SU-DHL-6 (cell line): Measurements from ENCODE around the gene KRTAP4-8.

ENCODE experiments used
- EZH2phosphoT487 ChIP-seq: fragments of 200-600 bp; sonication (generic), shearing (Covaris generic); conservative IDR thresholded peaks from 2 replicates; pipeline ENCODE4 v1.6.1; 2018; ENCODE audit warnings: mild to moderate bottlenecking, antibody characterized with exemption, low read length, moderate library complexity, mixed read lengths
- TF ChIP-seq, protein P1 (sequence below): fragments of 200-600 bp; sonication (generic); IDR thresholded peaks from one replicate; pipeline ENCODE4 v1.5.1; 2017; ENCODE audit warnings: antibody characterized with exemption, mild to moderate bottlenecking, low read length, moderate library complexity; ENCODE audit not compliant: insufficient read depth, poor library complexity, severe bottlenecking

GRCh38 chr17:41101586-41102259 is 3.8 kb upstream of the KRTAP4-8 start, which contains the start of gene KRTAP4-16:
- TF ChIP-seq, protein P1, sequence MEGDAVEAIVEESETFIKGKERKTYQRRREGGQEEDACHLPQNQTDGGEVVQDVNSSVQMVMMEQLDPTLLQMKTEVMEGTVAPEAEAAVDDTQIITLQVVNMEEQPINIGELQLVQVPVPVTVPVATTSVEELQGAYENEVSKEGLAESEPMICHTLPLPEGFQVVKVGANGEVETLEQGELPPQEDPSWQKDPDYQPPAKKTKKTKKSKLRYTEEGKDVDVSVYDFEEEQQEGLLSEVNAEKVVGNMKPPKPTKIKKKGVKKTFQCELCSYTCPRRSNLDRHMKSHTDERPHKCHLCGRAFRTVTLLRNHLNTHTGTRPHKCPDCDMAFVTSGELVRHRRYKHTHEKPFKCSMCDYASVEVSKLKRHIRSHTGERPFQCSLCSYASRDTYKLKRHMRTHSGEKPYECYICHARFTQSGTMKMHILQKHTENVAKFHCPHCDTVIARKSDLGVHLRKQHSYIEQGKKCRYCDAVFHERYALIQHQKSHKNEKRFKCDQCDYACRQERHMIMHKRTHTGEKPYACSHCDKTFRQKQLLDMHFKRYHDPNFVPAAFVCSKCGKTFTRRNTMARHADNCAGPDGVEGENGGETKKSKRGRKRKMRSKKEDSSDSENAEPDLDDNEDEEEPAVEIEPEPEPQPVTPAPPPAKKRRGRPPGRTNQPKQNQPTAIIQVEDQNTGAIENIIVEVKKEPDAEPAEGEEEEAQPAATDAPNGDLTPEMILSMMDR = no peak
- TF ChIP-seq EZH2phosphoT487 = no peak
